Panc1 (cell line): Measurements from ENCODE around the gene RIPK3. TPM values are rescaled to one million over a fixed set of nuclear protein-coding genes. Genes with fewer than 3 reads are reported as not detected.

ENCODE experiments used
- ATAC-seq: fragments of 200-7000 bp; cut with Tn5 transposase; 2 replicates; pipeline ENCODE4 v1.9.1; 2020; ENCODE audit warnings: mild to moderate bottlenecking, moderate library complexity
- BruUV-seq: library from RNA; stranded (reverse); fragments of 400-500 nt; replicated peaks from 2 replicates; lab custom pipeline; 2021; lab: Mats Ljungman, UMichigan
- CTCF ChIA-PET: fragments of 300-600 bp; sonication (Branson Sonifier 250); formaldehyde crosslinking; loops from one replicate; lab custom pipeline; 2022; ENCODE audit warnings: antibody characterized with exemption; lab: Charles Lee
- POLR2A ChIA-PET: fragments of 300-600 bp; sonication (Branson Sonifier 250); formaldehyde crosslinking; loops from one replicate; lab custom pipeline; 2022; ENCODE audit warnings: antibody characterized with exemption; lab: Charles Lee
- DNase-seq: peaks from one replicate; pipeline ENCODE4 v3.0.0-alpha.2; 2010; ENCODE audit warnings: low read depth, low spot score
- H3K27ac ChIP-seq: 2 replicates; pipeline ENCODE4 v1.5.1; 2011; ENCODE audit warnings: mild to moderate bottlenecking, low read length, inconsistent platforms
- H3K27me3 ChIP-seq: fragments of 200-500 bp; sonication (Bioruptor generic); 2 replicates; pipeline ENCODE4 v1.6.0; 2014; ENCODE audit warnings: low read length, inconsistent platforms; ENCODE audit not compliant: control insufficient read depth, insufficient read depth
- H3K36me3 ChIP-seq: fragments of 200-500 bp; sonication (Bioruptor generic); 2 replicates; pipeline ENCODE4 v1.5.1; 2014; ENCODE audit warnings: inconsistent platforms, mild to moderate bottlenecking, low read length, moderate library complexity; ENCODE audit not compliant: control insufficient read depth, insufficient read depth
- H3K4me1 ChIP-seq: 2 replicates; pipeline ENCODE4 v1.5.1; 2011; ENCODE audit warnings: inconsistent platforms, mild to moderate bottlenecking, low read length, moderate library complexity; ENCODE audit not compliant: control insufficient read depth, insufficient read depth
- H3K4me3 ChIP-seq, 2 experiments: 2 replicates each; pipeline ENCODE4 v1.5.1; 2011 to 2012; ENCODE audit warnings: low read depth in 2 of 2, low read length in 2 of 2, mild to moderate bottlenecking in 2 of 2, inconsistent platforms in 1 of 2, moderate library complexity in 1 of 2
- H3K9me3 ChIP-seq: fragments of 200-500 bp; sonication (Bioruptor generic); 2 replicates; pipeline ENCODE4 v1.5.1; 2014; ENCODE audit warnings: low read depth, mild to moderate bottlenecking, inconsistent platforms, low read length, moderate library complexity; ENCODE audit not compliant: control insufficient read depth, insufficient read depth
- CTCF ChIP-seq: fragments of 450-650 bp; IDR thresholded peaks from 2 replicates; pipeline ENCODE4 v1.5.1; 2017; ENCODE audit warnings: mild to moderate bottlenecking
- POLR2AphosphoS5 ChIP-seq: IDR thresholded peaks from 2 replicates; pipeline ENCODE4 v1.6.1; 2012; ENCODE audit warnings: mild to moderate bottlenecking, low read depth, low read length, moderate library complexity
- SIN3A ChIP-seq: IDR thresholded peaks from 2 replicates; pipeline ENCODE4 v1.6.1; 2012; ENCODE audit warnings: low read depth, mild to moderate bottlenecking, low read length, moderate library complexity, borderline replicate concordance; ENCODE audit not compliant: insufficient read depth
- TCF7L2 ChIP-seq: IDR thresholded peaks from 2 replicates; pipeline ENCODE4 v1.6.1; 2011; ENCODE audit warnings: mild to moderate bottlenecking, low read depth, low read length, inconsistent platforms
- in situ Hi-C: cut with HindIII; loops from 2 replicates; pipeline ENCODE4 v1.10.0; 2016; ENCODE audit warnings: low sequenced_read_pairs, low pct_unique_long_range_greater_than_20kb
- intact Hi-C: fragments of 100-400 bp; cut with micrococcal nuclease; formaldehyde crosslinking; loops from one replicate; pipeline ENCODE4 v1.10.0; 2022; ENCODE audit not compliant: unreplicated experiment
- total RNA-seq: library from RNA; stranded (reverse); gene quantifications from one replicate; pipeline ENCODE4 v1.2.1, GENCODE V29; 2021; ENCODE audit not compliant: unreplicated experiment
- TF ChIP-seq, protein P1 (sequence below), 2 experiments: IDR thresholded peaks; 2 replicates each; pipeline ENCODE4 v1.6.1; 2011 to 2012; ENCODE audit warnings: low read depth in 2 of 2, control low read depth in 1 of 2, low read length in 1 of 2, mild to moderate bottlenecking in 1 of 2, moderate library complexity in 1 of 2; ENCODE audit not compliant: insufficient read depth in 1 of 2

RIPK3 gene
- total RNA-seq, 1 experiment from 2014 or later, result not detected

- ChIA-PET CTCF (no interaction called here), POLR2A (no interaction called here)
- DNase-seq (no peak), ATAC-seq (no peak)
- TF ChIP-seq CTCF, result no peak
- TF ChIP-seq, protein P1, sequence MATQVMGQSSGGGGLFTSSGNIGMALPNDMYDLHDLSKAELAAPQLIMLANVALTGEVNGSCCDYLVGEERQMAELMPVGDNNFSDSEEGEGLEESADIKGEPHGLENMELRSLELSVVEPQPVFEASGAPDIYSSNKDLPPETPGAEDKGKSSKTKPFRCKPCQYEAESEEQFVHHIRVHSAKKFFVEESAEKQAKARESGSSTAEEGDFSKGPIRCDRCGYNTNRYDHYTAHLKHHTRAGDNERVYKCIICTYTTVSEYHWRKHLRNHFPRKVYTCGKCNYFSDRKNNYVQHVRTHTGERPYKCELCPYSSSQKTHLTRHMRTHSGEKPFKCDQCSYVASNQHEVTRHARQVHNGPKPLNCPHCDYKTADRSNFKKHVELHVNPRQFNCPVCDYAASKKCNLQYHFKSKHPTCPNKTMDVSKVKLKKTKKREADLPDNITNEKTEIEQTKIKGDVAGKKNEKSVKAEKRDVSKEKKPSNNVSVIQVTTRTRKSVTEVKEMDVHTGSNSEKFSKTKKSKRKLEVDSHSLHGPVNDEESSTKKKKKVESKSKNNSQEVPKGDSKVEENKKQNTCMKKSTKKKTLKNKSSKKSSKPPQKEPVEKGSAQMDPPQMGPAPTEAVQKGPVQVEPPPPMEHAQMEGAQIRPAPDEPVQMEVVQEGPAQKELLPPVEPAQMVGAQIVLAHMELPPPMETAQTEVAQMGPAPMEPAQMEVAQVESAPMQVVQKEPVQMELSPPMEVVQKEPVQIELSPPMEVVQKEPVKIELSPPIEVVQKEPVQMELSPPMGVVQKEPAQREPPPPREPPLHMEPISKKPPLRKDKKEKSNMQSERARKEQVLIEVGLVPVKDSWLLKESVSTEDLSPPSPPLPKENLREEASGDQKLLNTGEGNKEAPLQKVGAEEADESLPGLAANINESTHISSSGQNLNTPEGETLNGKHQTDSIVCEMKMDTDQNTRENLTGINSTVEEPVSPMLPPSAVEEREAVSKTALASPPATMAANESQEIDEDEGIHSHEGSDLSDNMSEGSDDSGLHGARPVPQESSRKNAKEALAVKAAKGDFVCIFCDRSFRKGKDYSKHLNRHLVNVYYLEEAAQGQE (IDR thresholded peaks at IDR 0.05; ENCODE audit: insufficient read depth in 1 of 2, low read depth in 2 of 2, low read length in 1 of 2), result no peak
- no peak for TF ChIP-seq POLR2AphosphoS5
- no peak for TF ChIP-seq SIN3A
- TF ChIP-seq TCF7L2, result no peak
- H3K4me1 ChIP-seq, result no peaks in the 10 kb centered on the region
- H3K27me3 ChIP-seq, result no peaks in the 10 kb centered on the region
- H3K27ac ChIP-seq, result no peak overlapping the region
- no peak overlapping the region for H3K4me3 ChIP-seq
- H3K9me3 ChIP-seq, result no peaks in the 10 kb centered on the region
- in situ Hi-C loops, result no loop called here
- intact Hi-C loops, result no loop called here
- H3K36me3 ChIP-seq, result no peaks in the 10 kb centered on the region
- BruUV-seq, result no TSS peak
These were observed 37.9 kb upstream of the RIPK3 start for GRCh38 chr14:24377657-24378056.

- in situ Hi-C loops, result no loop called here
- no peaks in the 10 kb centered on the region for H3K36me3 ChIP-seq
These were observed 37.3 kb upstream of the RIPK3 start for GRCh38 chr14:24377126-24377525.

More at GRCh38 chr14:24377126-24377525, 37.3 kb upstream of the RIPK3 start:
- POLR2A ChIA-PET, result no interaction called here
- CTCF ChIA-PET, result no interaction called here
- BruUV-seq, result no TSS peak
- ATAC-seq (no peak), DNase-seq (no peak)
- Histone ChIP-seq H3K4me3 (no peak overlapping the region), H3K27ac (no peak overlapping the region), H3K27me3 (no peaks in the 10 kb centered on the region), H3K9me3 (no peaks in the 10 kb centered on the region), H3K4me1 (no peaks in the 10 kb centered on the region)
- intact Hi-C loops, result no loop called here
- no peak for TF ChIP-seq TCF7L2
- no peak for TF ChIP-seq CTCF
- TF ChIP-seq, protein P1 (IDR thresholded peaks at IDR 0.05; ENCODE audit: insufficient read depth in 1 of 2, low read depth in 2 of 2, low read length in 1 of 2), result no peak
- no peak for TF ChIP-seq SIN3A
- TF ChIP-seq POLR2AphosphoS5, result no peak
